22Rv1 (cell line): ENCODE results near the gene DCHS1.

Source experiments
- H3K27ac ChIP-seq: fragments of 450-650 bp; 2 replicates; pipeline ENCODE4 v1.5.1; 2017
- CTCF ChIP-seq: fragments of 450-650 bp; IDR thresholded peaks from 2 replicates; pipeline ENCODE4 v1.5.1; 2017; ENCODE audit warnings: mild to moderate bottlenecking
- ZFX ChIP-seq: fragments of 450-650 bp; IDR thresholded peaks from 2 replicates; pipeline ENCODE4 v1.6.1; 2017; ENCODE audit warnings: antibody characterized with exemption, borderline replicate concordance

Gene DCHS1

GRCh38 chr11:6603287-6604080, 52.1 kb downstream of the DCHS1 start, which contains the start of the genes ILK and RRP8:
TSS of gene ILK (plus strand) at chr11:6603774. CDS start at chr11:6604272, 498 bp downstream.
TSS of gene RRP8 (minus strand) at chr11:6603616. CDS start at chr11:6603502, 114 bp downstream.
- peak within 1 kb of the TSS; percentile 62 for H3K27ac ChIP-seq
- TF ChIP-seq CTCF (no peak), ZFX (no peak)

- TF ChIP-seq ZFX (no peak), CTCF (no peak)
- peak overlapping the region; percentile 62 for H3K27ac ChIP-seq
These were observed 53.3 kb downstream of the DCHS1 start for GRCh38 chr11:6602096-6602940.

- TF ChIP-seq ZFX (no peak), CTCF (no peak)
- no peak overlapping the region for H3K27ac ChIP-seq
These were observed 54.6 kb downstream of the DCHS1 start for GRCh38 chr11:6601041-6601461.

- TF ChIP-seq ZFX (no peak), CTCF (no peak)
- no peak overlapping the region for H3K27ac ChIP-seq
These were observed 55.7 kb downstream of the DCHS1 start for GRCh38 chr11:6599881-6600390.

- H3K27ac ChIP-seq: no peak overlapping the region
- TF ChIP-seq ZFX: no peak
- no peak for TF ChIP-seq CTCF
These were observed 56.2 kb downstream of the DCHS1 start for GRCh38 chr11:6599449-6599848.

- H3K27ac ChIP-seq: no peak overlapping the region
- TF ChIP-seq CTCF (no peak), ZFX (no peak)
These were observed 57.1 kb downstream of the DCHS1 start for GRCh38 chr11:6598555-6598954.
